B cell (primary cell): Measurements from ENCODE around the gene SLPI. TPM values are rescaled to one million over a fixed set of nuclear protein-coding genes. Genes with fewer than 3 reads are reported as not detected.

ENCODE experiments used
- ATAC-seq: fragments of 200-7000 bp; cut with Tn5 transposase; one replicate; pipeline ENCODE4 v1.10.0; 2021; ENCODE audit warnings: low read depth, mild to moderate bottlenecking, moderate number of reproducible peaks, moderate library complexity
- CTCF ChIA-PET: fragments of 350-600 bp; sonication (Branson Sonifier 250); formaldehyde crosslinking; loops from one replicate; lab custom pipeline; 2021; ENCODE audit warnings: antibody characterized with exemption, inconsistent platforms; lab: Charles Lee
- POLR2A ChIA-PET: fragments of 350-600 bp; sonication (Branson Sonifier 250); formaldehyde crosslinking; loops from one replicate; lab custom pipeline; 2021; ENCODE audit warnings: antibody characterized with exemption; lab: Charles Lee
- DNase-seq: peaks from one replicate; pipeline ENCODE4 v3.0.0; 2013
- H2AFZ ChIP-seq: 2 replicates; pipeline ENCODE4 v1.6.1; 2012; ENCODE audit warnings: mild to moderate bottlenecking, low read depth, low read length; ENCODE audit not compliant: insufficient read depth, poor library complexity, severe bottlenecking
- H3K27ac ChIP-seq, 2 donors: 1 replicate in 1 of 2; 2 replicates in 1 of 2; pipeline ENCODE4 v1.5.1; 2012 to 2013; ENCODE audit warnings: low read length in 2 of 2, mild to moderate bottlenecking in 2 of 2, moderate library complexity in 1 of 2
- H3K27me3 ChIP-seq, 4 experiments: fragments of 200-600 bp in 1 of 4; sonication (generic) in 1 of 4; replicated peaks in 1 of 4; 1 replicate in 2 of 4; 2 replicates in 2 of 4; pipeline versions ENCODE4 v1.6.1 to v1.7.0; 2013 to 2016; ENCODE audit warnings: low read length in 3 of 4, mild to moderate bottlenecking in 2 of 4, mixed read lengths in 1 of 4, moderate library complexity in 1 of 4; ENCODE audit not compliant: insufficient read depth in 4 of 4, control insufficient read depth in 3 of 4; ENCODE audit errors: control extremely low read depth in 1 of 4
- H3K36me3 ChIP-seq, 2 experiments: replicated peaks in 1 of 2; 1 replicate in 1 of 2; 2 replicates in 1 of 2; pipeline versions ENCODE4 v1.6.1 to v1.7.1; 2013; ENCODE audit warnings: low read length in 1 of 2; ENCODE audit not compliant: insufficient read depth in 2 of 2, control insufficient read depth in 1 of 2; ENCODE audit errors: control extremely low read depth in 1 of 2, extremely low read depth in 1 of 2
- H3K4me1 ChIP-seq, 2 donors: fragments of 200-600 bp in 1 of 2; sonication (generic) in 1 of 2; 1 replicate in 1 of 2; 2 replicates in 1 of 2; pipeline versions ENCODE4 v1.5.1 to v1.6.1; 2013 to 2017; ENCODE audit warnings: low read length in 2 of 2; ENCODE audit not compliant: control insufficient read depth in 2 of 2, insufficient read depth in 2 of 2
- H3K4me2 ChIP-seq: replicated peaks from 2 replicates; pipeline ENCODE3; 2012; ENCODE audit warnings: mild to moderate bottlenecking, low read depth, low read length; ENCODE audit not compliant: poor library complexity, severe bottlenecking
- H3K4me3 ChIP-seq, 5 experiments: fragments of 200-600 bp in 1 of 5; sonication (generic) in 1 of 5; 1 replicate in 3 of 5; 2 replicates in 2 of 5; pipeline versions ENCODE4 v1.5.1 to v1.7.0; 2011 to 2016; ENCODE audit warnings: low read length in 4 of 5, mild to moderate bottlenecking in 4 of 5, low read depth in 2 of 5, control low read depth in 1 of 5, moderate library complexity in 1 of 5; ENCODE audit not compliant: insufficient read depth in 1 of 5; ENCODE audit errors: control extremely low read depth in 1 of 5, extremely low read depth in 1 of 5
- H3K79me2 ChIP-seq: fragments of 200-600 bp; sonication (generic); one replicate; pipeline ENCODE4 v1.6.0; 2016; ENCODE audit warnings: low read length; ENCODE audit not compliant: control insufficient read depth, insufficient read depth
- H3K9ac ChIP-seq: fragments of 200-600 bp; sonication (generic); 2 replicates; pipeline ENCODE4 v1.6.1; 2017; ENCODE audit warnings: mild to moderate bottlenecking, low read length, moderate library complexity
- H3K9me3 ChIP-seq, 3 donors: one replicate each; pipeline versions ENCODE4 v1.6.1 to v1.7.1; 2013; ENCODE audit warnings: low read length in 2 of 3; ENCODE audit not compliant: control insufficient read depth in 2 of 3, insufficient read depth in 1 of 3; ENCODE audit errors: control extremely low read depth in 1 of 3
- H4K20me1 ChIP-seq: 2 replicates; pipeline ENCODE4 v1.6.0; 2012; ENCODE audit warnings: mild to moderate bottlenecking, low read length; ENCODE audit not compliant: insufficient read depth, control insufficient read depth, poor library complexity, severe bottlenecking
- H3K27ac Mint-ChIP-seq: one replicate; pipeline ENCODE4 v1.8.0; 2021; ENCODE audit warnings: mixed read lengths
- H3K27me3 Mint-ChIP-seq: one replicate; pipeline ENCODE4 v1.8.0; 2021; ENCODE audit warnings: mixed read lengths
- H3K4me1 Mint-ChIP-seq: one replicate; pipeline ENCODE4 v1.8.0; 2021; ENCODE audit warnings: mixed read lengths
- H3K4me3 Mint-ChIP-seq: one replicate; pipeline ENCODE4 v1.8.0; 2021; ENCODE audit warnings: mixed read lengths
- H3K9me3 Mint-ChIP-seq: one replicate; pipeline ENCODE4 v1.8.0; 2022; ENCODE audit warnings: mixed read lengths; ENCODE audit not compliant: insufficient read depth
- EZH2 ChIP-seq: IDR thresholded peaks from 2 replicates; pipeline ENCODE4 v1.6.1; 2012; ENCODE audit warnings: borderline replicate concordance, low read depth, mild to moderate bottlenecking, moderate library complexity, low read length; ENCODE audit not compliant: insufficient read depth, poor library complexity, severe bottlenecking
- WGBS: methylation state at CpG from one replicate; pipeline ENCODE4 v1.1.5; 2013; ENCODE audit warnings: missing lambda C conversion rate; ENCODE audit not compliant: insufficient coverage; 5-methylcytosine and 5-hydroxymethylcytosine counted together
- intact Hi-C: fragments of 100-400 bp; cut with micrococcal nuclease; formaldehyde crosslinking; loops from one replicate; pipeline ENCODE4 v1.10.0; 2022
- polyA plus RNA-seq: library from polyadenylated mRNA; depleted of rRNA; stranded (reverse); fragments of >200 nt; gene quantifications from 2 replicates; pipeline ENCODE4 v1.2.3, GENCODE V29; 2012
- total RNA-seq, 2 donors: library from RNA; stranded (reverse); fragments of 120-200 nt in 1 of 2; gene quantifications; 1 replicate in 1 of 2; 2 replicates in 1 of 2; pipeline versions ENCODE4 v1.2.3 to v1.2.4, GENCODE V29; 2013 to 2022
- TF ChIP-seq, protein P1 (sequence below): fragments of 200-600 bp; IDR thresholded peaks from one replicate; pipeline ENCODE4 v1.8.0; 2022; ENCODE audit warnings: antibody characterized with exemption, mild to moderate bottlenecking

Gene SLPI
- total and polyA plus RNA-seq, 2 donors (not counting 1 experiment from before 2014, with no cell fraction given) = not detected

GRCh38 chr20:45248609-45249008 is 5.8 kb downstream of the SLPI start:
- CTCF ChIA-PET = no interaction called here

DNA sequence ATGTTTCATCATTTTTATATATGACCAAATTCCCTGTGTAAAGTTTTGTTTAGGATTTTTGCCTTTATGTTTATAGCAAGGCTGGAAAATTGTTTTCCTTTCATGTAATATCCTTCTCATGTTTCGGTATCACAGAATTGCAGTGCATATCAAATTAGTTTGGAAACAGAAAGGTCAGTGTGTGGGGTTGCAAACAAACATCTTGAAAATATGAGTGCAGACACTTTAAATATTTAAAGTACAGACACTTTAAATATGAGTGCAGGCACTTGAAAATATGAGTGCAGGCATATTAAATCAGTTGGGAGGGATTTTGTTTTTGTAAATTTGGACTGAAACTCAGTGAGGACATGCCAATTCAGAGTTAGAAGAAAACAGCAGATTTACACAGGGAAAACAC is 6.5 kb downstream of the SLPI start:
- ChIA-PET CTCF (no interaction called here), POLR2A (no interaction called here)
- intact Hi-C loops = no loop called here

More at GRCh38 chr20:45248609-45249008, 5.8 kb downstream of the SLPI start:
- intact Hi-C loops = no loop called here
- Histone ChIP-seq H3K27me3 (peaks cover 0 to 40% (median 18%) of the 10 kb centered on the region in 4 experiments), H3K9ac (no peak overlapping the region), H3K4me3 (no peak overlapping the region), H2AFZ (no peak overlapping the region), H3K4me2 (no peak overlapping the region), H4K20me1 (no peaks in the 10 kb centered on the region), H3K79me2 (no peaks in the 10 kb centered on the region), H3K36me3 (no peaks in the 10 kb centered on the region), H3K4me1 (no peaks in the 10 kb centered on the region), H3K9me3 (no peaks in the 10 kb centered on the region), H3K27ac (no peak overlapping the region)
- ATAC-seq = no peak
- TF ChIP-seq EZH2 = no peak
- TF ChIP-seq, protein P1, sequence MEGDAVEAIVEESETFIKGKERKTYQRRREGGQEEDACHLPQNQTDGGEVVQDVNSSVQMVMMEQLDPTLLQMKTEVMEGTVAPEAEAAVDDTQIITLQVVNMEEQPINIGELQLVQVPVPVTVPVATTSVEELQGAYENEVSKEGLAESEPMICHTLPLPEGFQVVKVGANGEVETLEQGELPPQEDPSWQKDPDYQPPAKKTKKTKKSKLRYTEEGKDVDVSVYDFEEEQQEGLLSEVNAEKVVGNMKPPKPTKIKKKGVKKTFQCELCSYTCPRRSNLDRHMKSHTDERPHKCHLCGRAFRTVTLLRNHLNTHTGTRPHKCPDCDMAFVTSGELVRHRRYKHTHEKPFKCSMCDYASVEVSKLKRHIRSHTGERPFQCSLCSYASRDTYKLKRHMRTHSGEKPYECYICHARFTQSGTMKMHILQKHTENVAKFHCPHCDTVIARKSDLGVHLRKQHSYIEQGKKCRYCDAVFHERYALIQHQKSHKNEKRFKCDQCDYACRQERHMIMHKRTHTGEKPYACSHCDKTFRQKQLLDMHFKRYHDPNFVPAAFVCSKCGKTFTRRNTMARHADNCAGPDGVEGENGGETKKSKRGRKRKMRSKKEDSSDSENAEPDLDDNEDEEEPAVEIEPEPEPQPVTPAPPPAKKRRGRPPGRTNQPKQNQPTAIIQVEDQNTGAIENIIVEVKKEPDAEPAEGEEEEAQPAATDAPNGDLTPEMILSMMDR = no peak
- no peaks in the 10 kb centered on the region for H3K9me3 Mint-ChIP-seq
- DNase-seq = no peak
- no peak overlapping the region for H3K27ac Mint-ChIP-seq
- no peak overlapping the region for H3K4me3 Mint-ChIP-seq
- peaks cover 75% of the 10 kb centered on the region for H3K27me3 Mint-ChIP-seq
- H3K4me1 Mint-ChIP-seq = no peaks in the 10 kb centered on the region
- POLR2A ChIA-PET = no interaction called here

More for the DNA sequence above, 6.5 kb downstream of the SLPI start:
- H3K79me2 ChIP-seq = no peaks in the 10 kb centered on the region
- TF ChIP-seq, protein P1 = no peak
- no peak for TF ChIP-seq EZH2
- no peak for DNase-seq
- no peak overlapping the region for H3K4me2 ChIP-seq
- no CpG with 5 or more reads among the region's 1 CpG for WGBS
- H4K20me1 ChIP-seq = no peaks in the 10 kb centered on the region
- no peak overlapping the region for H3K27ac ChIP-seq
- no peaks in the 10 kb centered on the region for H3K9me3 ChIP-seq
- H3K4me3 ChIP-seq = no peak overlapping the region
- no peak overlapping the region for H2AFZ ChIP-seq
- H3K4me1 ChIP-seq = no peaks in the 10 kb centered on the region
- no peaks in the 10 kb centered on the region for H3K36me3 ChIP-seq
- H3K4me1 Mint-ChIP-seq = no peaks in the 10 kb centered on the region
- H3K9me3 Mint-ChIP-seq = no peaks in the 10 kb centered on the region
- H3K27ac Mint-ChIP-seq = no peak overlapping the region
- peaks cover 0 to 40% (median 18%) of the 10 kb centered on the region in 4 experiments for H3K27me3 ChIP-seq
- peaks cover 76% of the 10 kb centered on the region for H3K27me3 Mint-ChIP-seq
- H3K4me3 Mint-ChIP-seq = no peak overlapping the region
- no peak overlapping the region for H3K9ac ChIP-seq
- ATAC-seq = no peak
